ENCODE results near the gene EFTUD2.

DNA sequence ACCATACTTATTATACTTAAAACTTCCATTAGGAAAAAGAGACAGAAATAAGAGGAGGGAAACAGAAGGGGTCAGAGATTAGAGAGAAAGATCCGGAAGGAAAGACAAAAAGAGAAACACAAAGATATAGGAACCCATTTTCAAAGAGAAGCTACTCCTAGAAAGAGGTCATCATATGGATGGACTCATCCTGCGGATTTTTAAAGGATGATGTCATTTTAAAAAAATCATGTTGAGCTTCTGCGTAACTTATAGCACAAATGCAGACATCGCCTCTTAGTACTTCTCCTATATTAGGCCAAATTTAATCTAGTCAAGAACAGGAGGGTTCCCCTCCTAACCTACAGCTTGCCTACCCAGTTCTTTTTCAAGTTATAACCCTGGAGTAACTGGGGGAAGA is 18.1 kb downstream of the EFTUD2 start:
- TF ChIP-seq CTCF (IDR thresholded peaks at IDR 0.05) = no peak
- TF ChIP-seq POLR2AphosphoS5 (IDR thresholded peaks at IDR 0.05) = no peak
- no peak for TF ChIP-seq EP300 (IDR thresholded peaks at IDR 0.05; ENCODE audit: low read depth)
- TF ChIP-seq POLR2A (IDR thresholded peaks at IDR 0.05) = no peak
